ENCODE results near the gene PGPEP1. TPM values are rescaled to one million over a fixed set of nuclear protein-coding genes. Genes with fewer than 3 reads are reported as not detected.
"Not testable (repeated sequence)": the region's sequence is repeated elsewhere in the genome, so short reads cannot be mapped to it uniquely, and the experiment has no call there.

Gene PGPEP1
- total RNA-seq, 1 donor from 2014 or later: 5.5 TPM

- peak; percentile 69 for ATAC-seq
Measured at GRCh38 chr19:18364826-18365528, 24.6 kb downstream of the PGPEP1 start.

- ATAC-seq: peak; percentile 82
Measured at GRCh38 chr19:18366021-18366435, 25.6 kb downstream of the PGPEP1 start.

- no peak for ATAC-seq
Measured at GRCh38 chr19:18368504-18369222, 28.3 kb downstream of the PGPEP1 start.

- ATAC-seq: no peak
Measured at GRCh38 chr19:18373407-18373891, 33.1 kb downstream of the PGPEP1 start.

- ATAC-seq: peak; percentile 87
Measured at GRCh38 chr19:18373892-18374629, 33.7 kb downstream of the PGPEP1 start.

GRCh38 chr19:18377026-18377425 lies 36.6 kb downstream of the PGPEP1 start:
- ATAC-seq: no peak

- ATAC-seq: peak; percentile 76
Measured at GRCh38 chr19:18379803-18380747, 39.7 kb downstream of the PGPEP1 start.

- ATAC-seq: no peak
Measured at GRCh38 chr19:18380843-18381242, 40.4 kb downstream of the PGPEP1 start.

- not testable (repeated sequence) for ATAC-seq
Measured at GRCh38 chr19:18383622-18384021, 43.2 kb downstream of the PGPEP1 start.

GRCh38 chr19:18384775-18385174 lies 44.4 kb downstream of the PGPEP1 start:
- ATAC-seq: no peak

- no peak for ATAC-seq
Measured at GRCh38 chr19:18385359-18385674, 44.9 kb downstream of the PGPEP1 start.

- ATAC-seq: peak; percentile 34
Measured at GRCh38 chr19:18385675-18386542, 45.5 kb downstream of the PGPEP1 start, which contains the start of gene GDF15. Gene GDF15 (plus strand): TSS chr19:18386158. CDS start chr19:18386190, 32 bp downstream.

GRCh38 chr19:18386543-18387271 lies 46.3 kb downstream of the PGPEP1 start:
- ATAC-seq: no peak

- peak; percentile 89 for ATAC-seq
Measured at GRCh38 chr19:18388100-18388959, 47.9 kb downstream of the PGPEP1 start.

- no peak for ATAC-seq
Measured at GRCh38 chr19:18388960-18389725, 48.7 kb downstream of the PGPEP1 start.

GRCh38 chr19:18389726-18390064 lies 49.3 kb downstream of the PGPEP1 start:
- no peak for ATAC-seq

- ATAC-seq: no peak
Measured at GRCh38 chr19:18390065-18390907, 49.9 kb downstream of the PGPEP1 start.

Measured in esophagus mucosa (tissue), 1 donor.